HG03342 (cell line): Measurements from ENCODE around the gene FAM184A.

Source experiments
- ATAC-seq: cut with Tn5 transposase; IDR thresholded peaks from one replicate; pipeline ENCODE4 v1.9.1; 2021; ENCODE audit warnings: mild to moderate bottlenecking, moderate library complexity; ENCODE audit not compliant: unreplicated experiment

The FAM184A gene

DNA sequence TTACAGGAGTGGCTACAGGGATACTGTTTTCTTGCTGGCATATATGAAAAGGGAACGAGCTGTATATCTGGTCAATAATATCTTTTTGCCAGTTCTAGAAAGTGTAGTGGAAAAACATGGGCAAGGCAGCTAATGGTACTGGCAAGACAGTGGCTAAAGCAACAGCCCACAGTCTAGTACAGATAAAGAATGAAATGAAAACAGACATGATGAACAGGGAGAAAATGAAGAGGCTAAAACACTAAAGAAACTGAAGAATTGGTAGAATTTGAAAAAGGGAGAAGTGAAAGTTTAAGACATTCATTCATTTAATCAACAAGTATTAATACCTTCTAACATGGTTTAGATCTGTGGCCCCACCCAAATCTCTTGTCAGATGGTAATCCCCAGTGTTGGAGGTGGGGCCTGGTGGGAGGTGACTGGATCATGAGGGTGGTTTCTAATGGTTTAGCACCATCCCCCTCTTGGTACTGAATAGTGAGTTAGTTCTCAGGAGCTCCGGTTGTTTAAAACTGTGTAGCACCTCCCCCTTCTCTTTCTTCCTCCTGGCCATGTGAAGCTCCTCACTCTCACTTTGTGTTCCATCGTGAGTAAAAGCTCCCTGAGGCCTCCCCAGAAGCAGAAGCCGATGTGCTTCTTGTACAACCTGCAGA, 18.1 kb downstream of the FAM184A start:
- ATAC-seq, result no peak

DNA sequence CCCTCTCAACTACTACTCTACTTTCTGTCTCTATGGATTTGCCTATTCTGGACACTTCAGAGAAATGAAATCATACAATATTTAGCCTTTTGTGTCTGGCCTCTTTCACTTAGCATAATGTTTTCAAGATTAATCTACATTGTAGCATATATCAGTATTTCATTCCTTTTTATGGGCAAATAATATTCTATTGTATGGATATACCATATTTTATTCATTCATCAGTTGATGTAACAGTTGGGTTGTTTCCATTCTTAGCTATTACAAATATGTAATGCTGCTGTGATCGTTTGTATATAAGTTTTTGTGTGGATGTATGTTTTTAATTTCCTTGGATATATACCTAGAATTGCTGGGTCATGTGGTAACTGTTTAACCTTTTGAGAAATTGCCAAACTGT, 23.4 kb downstream of the FAM184A start:
- ATAC-seq, result no peak

DNA sequence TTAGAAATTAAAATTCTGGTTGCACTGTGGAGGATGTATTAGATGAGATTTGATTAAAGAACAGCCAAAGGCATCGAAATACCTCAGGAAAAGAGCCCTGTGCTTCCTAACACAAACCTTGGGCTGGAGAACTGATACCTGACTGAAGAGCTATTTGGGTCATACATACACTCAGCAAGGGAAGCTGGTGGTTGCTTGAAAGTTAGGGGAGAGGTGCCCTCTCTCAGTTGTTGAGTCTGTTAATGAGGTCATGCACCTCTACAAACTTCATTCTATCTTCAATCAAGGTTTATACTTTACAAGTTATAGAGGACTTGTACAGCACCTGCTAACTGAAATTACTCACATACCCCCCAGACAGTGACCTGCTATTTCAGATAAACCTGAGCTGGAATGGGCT, 25.5 kb downstream of the FAM184A start:
- no peak for ATAC-seq

GRCh38 chr6:119052292-119052889, 26.1 kb downstream of the FAM184A start:
- no peak for ATAC-seq

GRCh38 chr6:119044255-119044654, 34.2 kb downstream of the FAM184A start:
- ATAC-seq, result no peak

DNA sequence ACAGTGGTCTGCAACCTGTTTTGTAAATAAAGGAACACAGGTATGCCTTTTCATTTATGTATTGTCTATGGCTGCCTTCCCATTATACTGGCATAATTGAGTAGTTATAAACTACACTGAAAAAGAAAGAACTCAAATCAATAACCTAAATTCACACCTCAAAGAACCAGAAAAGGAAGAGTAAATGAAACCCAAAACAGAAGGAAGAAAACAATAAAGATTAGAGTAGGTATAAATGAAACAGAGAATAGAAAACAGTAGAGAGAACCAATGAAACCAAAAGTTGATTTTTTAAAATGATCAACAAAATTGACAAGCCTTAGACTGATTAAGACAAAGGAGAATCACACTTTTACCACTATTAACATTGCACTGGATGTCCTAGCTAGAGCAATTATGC, 34.7 kb downstream of the FAM184A start:
- ATAC-seq, result no peak

GRCh38 chr6:119043265-119043664, 35.2 kb downstream of the FAM184A start:
- no peak for ATAC-seq

DNA sequence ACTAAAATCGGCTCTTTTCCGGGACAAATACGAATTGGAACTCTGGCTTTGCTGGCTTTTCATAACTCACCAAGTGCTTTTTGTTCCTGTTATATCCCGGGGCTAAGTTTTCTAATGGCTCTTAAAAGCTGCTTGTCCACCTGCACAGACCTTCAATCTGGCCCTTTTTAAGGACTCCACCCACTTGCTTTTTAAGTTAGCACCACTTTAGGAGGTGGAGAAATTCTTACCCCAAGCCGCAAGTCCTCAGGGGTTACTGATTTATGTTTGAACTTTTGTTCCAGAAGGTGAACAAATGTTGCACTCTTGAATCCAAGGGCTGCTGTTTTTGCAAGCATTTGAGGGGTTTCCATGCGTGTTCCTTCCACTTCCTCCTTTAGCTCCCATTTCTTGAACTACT, 37.8 kb downstream of the FAM184A start:
- ATAC-seq, result no peak

DNA sequence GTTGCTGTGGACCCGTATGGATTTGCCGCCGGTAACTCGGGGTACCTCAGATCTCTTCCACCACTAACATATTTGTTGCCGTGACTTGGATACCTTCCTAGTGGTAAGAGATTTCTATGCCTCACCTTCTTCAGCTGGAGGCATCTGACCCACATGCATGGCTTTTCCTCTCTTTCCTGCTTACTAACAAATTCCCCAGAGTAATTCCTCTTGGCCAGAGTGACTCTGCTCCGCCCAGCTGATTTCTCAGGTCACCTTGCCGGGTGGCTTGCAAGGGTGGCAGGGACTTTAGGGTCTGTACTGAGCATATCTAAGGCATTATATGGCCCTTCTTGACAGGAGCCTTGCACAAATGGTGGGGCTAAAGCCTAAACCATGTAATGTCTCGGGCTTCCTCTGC, 38.2 kb downstream of the FAM184A start:
- no peak for ATAC-seq

DNA sequence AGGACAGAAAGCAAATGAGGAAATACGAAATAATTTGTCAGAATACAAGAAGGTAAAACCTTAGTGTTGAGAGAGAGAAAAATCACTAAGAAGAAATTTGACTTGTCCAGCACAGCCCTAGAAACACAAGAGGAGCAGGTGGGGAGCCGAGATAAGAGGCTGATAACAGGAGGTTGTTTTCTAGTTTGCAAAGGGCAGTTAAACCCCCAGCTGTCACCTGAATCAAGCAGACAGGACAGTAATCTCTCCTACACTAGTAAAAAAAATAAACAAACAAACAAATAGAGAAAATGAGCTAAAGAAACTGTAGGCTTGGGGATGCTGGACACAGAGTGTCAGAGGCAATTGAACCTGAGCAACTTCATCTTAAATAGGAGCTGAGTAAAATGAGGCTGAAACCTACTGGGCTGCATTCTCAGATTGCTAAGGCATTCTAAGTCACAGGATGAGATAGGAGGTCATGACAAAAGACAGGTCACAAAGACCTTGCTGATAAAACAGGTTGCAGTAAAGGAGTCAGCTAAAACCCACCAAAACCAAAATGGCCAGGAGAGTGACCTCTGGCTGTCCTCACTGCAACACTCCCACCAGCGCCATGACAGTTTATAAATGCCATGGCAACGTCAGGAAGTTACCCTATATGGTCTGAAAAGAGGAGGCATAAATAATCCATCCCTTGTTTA, 40.4 kb downstream of the FAM184A start:
- ATAC-seq, result no peak

GRCh38 chr6:119037264-119037663, 41.2 kb downstream of the FAM184A start:
- no peak for ATAC-seq

DNA sequence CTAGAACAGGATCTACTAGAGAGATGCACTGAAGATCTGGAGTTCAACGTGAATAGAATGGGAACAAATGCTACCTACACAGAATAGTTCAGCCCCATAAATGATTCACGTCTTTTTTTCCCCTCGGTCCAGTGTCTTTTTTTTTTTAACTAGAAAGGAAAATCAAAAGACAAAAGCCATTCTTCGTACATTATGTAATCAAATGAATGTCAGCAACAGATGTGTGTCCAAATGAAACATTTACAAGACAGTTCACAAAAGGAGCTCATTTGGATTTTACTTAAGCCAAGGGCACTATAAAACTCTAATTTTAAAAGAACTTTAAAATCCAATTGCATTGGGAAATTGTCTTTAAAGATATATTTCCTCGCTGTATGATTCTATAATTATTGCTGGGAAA, 42.4 kb downstream of the FAM184A start:
- ATAC-seq, result no peak

DNA sequence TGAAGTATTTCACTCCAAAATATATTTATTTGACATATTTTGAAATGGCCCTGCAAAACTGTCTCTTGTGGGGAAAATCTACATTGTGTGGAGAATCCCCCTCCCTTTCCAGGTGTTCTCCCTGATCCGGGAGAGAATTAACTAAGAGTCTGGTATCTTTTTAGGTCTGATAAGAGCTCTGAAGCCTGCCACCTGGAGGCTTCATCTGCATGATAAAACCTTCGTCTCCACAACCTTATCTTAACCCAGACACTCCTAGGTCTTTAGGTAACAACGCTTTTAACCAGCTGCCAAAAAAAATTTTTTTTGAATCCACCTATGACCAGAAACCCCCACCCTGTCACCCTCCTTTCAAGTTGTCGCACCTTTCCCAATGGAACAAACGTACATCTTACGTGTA, 43.0 kb downstream of the FAM184A start:
- ATAC-seq, result no peak

- ATAC-seq, result no peak
Measured at GRCh38 chr6:119034827-119035458, 43.5 kb downstream of the FAM184A start.

GRCh38 chr6:119032428-119032827, 46.0 kb downstream of the FAM184A start:
- ATAC-seq, result no peak

- no peak for ATAC-seq
Measured at GRCh38 chr6:119030759-119031158, 47.7 kb downstream of the FAM184A start.

- no peak for ATAC-seq
Measured at GRCh38 chr6:119028091-119028490, 50.4 kb downstream of the FAM184A start.

DNA sequence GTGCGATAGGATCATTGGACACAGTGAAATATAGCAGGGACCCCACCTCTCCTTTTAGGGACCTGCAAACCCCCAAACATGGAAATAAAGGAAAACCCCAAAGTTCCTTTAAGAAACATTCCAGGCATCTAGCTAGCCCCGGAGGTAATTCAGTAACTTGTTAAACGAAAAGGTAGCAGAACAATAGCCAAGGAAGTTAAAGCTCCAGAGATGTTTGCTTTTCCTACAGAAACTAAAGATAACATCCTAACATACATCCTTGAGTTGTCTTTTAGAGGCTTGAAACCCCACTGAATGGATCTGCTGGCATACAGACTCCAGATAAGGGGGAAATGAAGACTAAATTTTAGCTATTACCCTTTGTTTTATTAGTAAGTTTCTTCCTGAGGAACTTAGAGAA, 51.0 kb downstream of the FAM184A start:
- ATAC-seq, result no peak

GRCh38 chr6:119026822-119027221, 51.6 kb downstream of the FAM184A start:
- no peak for ATAC-seq

- ATAC-seq, result no peak
Measured at GRCh38 chr6:119025793-119026192, 52.7 kb downstream of the FAM184A start.

DNA sequence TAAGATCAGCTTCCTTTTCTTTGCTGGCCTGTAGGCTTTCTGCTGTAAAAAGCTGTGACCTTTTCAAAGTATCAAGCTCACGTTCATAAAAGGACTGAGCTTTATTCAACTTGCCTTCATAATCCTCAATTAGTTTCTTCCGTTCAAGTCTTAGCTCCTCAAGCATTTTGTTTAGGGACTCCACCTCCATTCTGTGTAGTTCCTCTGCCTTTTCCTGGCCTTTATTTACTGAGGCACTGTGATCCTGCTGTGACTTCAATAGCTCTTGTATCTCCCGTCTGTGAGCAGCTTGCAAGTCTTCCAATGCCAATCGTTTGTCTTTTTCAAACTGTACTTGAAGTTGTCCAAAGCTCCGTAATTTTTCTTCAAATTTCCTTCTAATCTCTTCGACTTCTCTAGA, 54.4 kb downstream of the FAM184A start:
- ATAC-seq, result no peak

DNA sequence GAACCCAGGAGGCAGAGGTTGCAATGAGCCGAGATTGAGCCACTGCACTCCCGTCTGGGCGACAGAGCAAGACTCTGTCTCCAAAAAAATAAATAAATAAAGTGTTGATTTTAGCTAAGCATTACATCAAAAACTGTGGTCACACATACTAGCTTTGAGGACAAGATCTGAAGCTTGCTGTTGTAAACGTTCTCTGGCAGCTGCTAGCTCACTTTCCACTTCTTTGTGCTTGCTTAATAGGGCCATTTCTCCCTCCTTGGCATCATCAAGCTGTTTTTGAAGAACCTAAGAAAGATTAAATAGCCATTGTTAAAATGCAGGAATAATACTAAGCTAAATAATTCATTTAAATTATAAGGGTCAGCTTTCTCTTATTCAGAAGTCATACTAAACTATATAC, 55.7 kb downstream of the FAM184A start:
- no peak for ATAC-seq
